WTC11 (cell line): ENCODE measurements around the gene LMAN2L. TPM values are rescaled to one million over a fixed set of nuclear protein-coding genes. Genes with fewer than 3 reads are reported as not detected.

Experiments
- ATAC-seq: fragments of 200-7000 bp; cut with Tn5 transposase; 2 replicates; pipeline ENCODE4 v1.10.0; 2021; ENCODE audit warnings: mild to moderate bottlenecking, moderate library complexity
- CTCF ChIA-PET: fragments of 300-600 bp; sonication (Branson Sonifier 250); formaldehyde crosslinking; loops from one replicate; lab custom pipeline; 2021; ENCODE audit warnings: antibody characterized with exemption; lab: Charles Lee
- POLR2A ChIA-PET: fragments of 350-600 bp; sonication (Branson Sonifier 250); formaldehyde crosslinking; loops from one replicate; lab custom pipeline; 2021; ENCODE audit warnings: antibody characterized with exemption; lab: Charles Lee
- DNase-seq: peaks from one replicate; pipeline ENCODE4 v3.0.0; 2021; ENCODE audit warnings: low spot score
- H3K27ac Mint-ChIP-seq: 2 replicates; pipeline ENCODE4 v1.8.0; 2021; ENCODE audit warnings: mixed read lengths
- H3K27me3 Mint-ChIP-seq: 2 replicates; pipeline ENCODE4 v1.8.0; 2021; ENCODE audit warnings: low read depth, mild to moderate bottlenecking, moderate library complexity, mixed read lengths
- H3K36me3 Mint-ChIP-seq: 2 replicates; pipeline ENCODE4 v1.8.0; 2021; ENCODE audit warnings: mixed read lengths
- H3K4me1 Mint-ChIP-seq: 2 replicates; pipeline ENCODE4 v1.8.0; 2022; ENCODE audit warnings: mixed read lengths
- H3K4me3 Mint-ChIP-seq: 2 replicates; pipeline ENCODE4 v1.8.0; 2021; ENCODE audit warnings: mild to moderate bottlenecking, moderate library complexity, mixed read lengths
- H3K9me3 Mint-ChIP-seq: 2 replicates; pipeline ENCODE4 v1.8.0; 2021; ENCODE audit warnings: mixed read lengths
- EMX1 ChIP-seq: fragments of 250-450 bp; sonication (Bioruptor Pico); IDR thresholded peaks from 2 replicates; pipeline ENCODE4 v1.8.0; 2021; ENCODE audit warnings: mild to moderate bottlenecking
- FOXJ3 ChIP-seq: sonication (generic); formaldehyde crosslinking; IDR thresholded peaks from 2 replicates; pipeline ENCODE4 v1.9.0; 2021; ENCODE audit warnings: missing genetic modification reagents, mild to moderate bottlenecking, borderline replicate concordance
- FOXK1 ChIP-seq: sonication (generic); formaldehyde crosslinking; IDR thresholded peaks from 2 replicates; pipeline ENCODE4 v1.8.0; 2022; ENCODE audit warnings: mild to moderate bottlenecking, moderate library complexity, missing genetic modification reagents
- NFYB ChIP-seq: sonication (generic); formaldehyde crosslinking; conservative IDR thresholded peaks from 2 replicates; pipeline ENCODE4 v1.8.0; 2022; ENCODE audit warnings: low read depth, missing genetic modification reagents
- NR3C1 ChIP-seq: sonication (generic); formaldehyde crosslinking; conservative IDR thresholded peaks from 2 replicates; pipeline ENCODE4 v1.8.1; 2023; ENCODE audit warnings: low read depth, mild to moderate bottlenecking, missing genetic modification reagents
- RELA ChIP-seq: sonication (generic); formaldehyde crosslinking; IDR thresholded peaks from 2 replicates; pipeline ENCODE4 v1.8.1; 2022; ENCODE audit warnings: missing genetic modification reagents, mild to moderate bottlenecking, borderline replicate concordance
- SOX15 ChIP-seq: fragments of 250-450 bp; sonication (Bioruptor Pico); IDR thresholded peaks from 2 replicates; pipeline ENCODE4 v1.9.0; 2021; ENCODE audit warnings: mild to moderate bottlenecking
- SP1 ChIP-seq: sonication (generic); formaldehyde crosslinking; conservative IDR thresholded peaks from 2 replicates; pipeline ENCODE4 v1.8.1; 2022; ENCODE audit warnings: missing genetic modification reagents
- ZNF219 ChIP-seq: sonication (generic); formaldehyde crosslinking; IDR thresholded peaks from 2 replicates; pipeline ENCODE4 v1.8.0; 2023; ENCODE audit warnings: missing genetic modification reagents, mild to moderate bottlenecking, borderline replicate concordance
- ZNF232 ChIP-seq: sonication (generic); formaldehyde crosslinking; IDR thresholded peaks from 2 replicates; pipeline ENCODE4 v1.8.0; 2022; ENCODE audit warnings: mild to moderate bottlenecking, missing genetic modification reagents
- ZNF416 ChIP-seq: fragments of 250-450 bp; sonication (Bioruptor Pico); IDR thresholded peaks from 2 replicates; pipeline ENCODE4 v1.9.0; 2021; ENCODE audit warnings: mild to moderate bottlenecking, inconsistent platforms
- total RNA-seq: library from RNA; stranded (reverse); gene quantifications from 3 replicates; pipeline ENCODE4 v1.2.3, GENCODE V29; 2021
- TF ChIP-seq, protein P1 (sequence below): sonication (generic); formaldehyde crosslinking; conservative IDR thresholded peaks from 2 replicates; pipeline ENCODE4 v1.8.1; 2022; ENCODE audit warnings: mild to moderate bottlenecking, missing genetic modification reagents
- TF ChIP-seq, protein P2 (sequence below): sonication (generic); formaldehyde crosslinking; IDR thresholded peaks from 2 replicates; pipeline ENCODE4 v1.8.0; 2022; ENCODE audit warnings: missing genetic modification reagents
- TF ChIP-seq, protein P3 (sequence below): sonication (generic); formaldehyde crosslinking; IDR thresholded peaks from 2 replicates; pipeline ENCODE4 v1.8.0; 2023; ENCODE audit warnings: mild to moderate bottlenecking, missing genetic modification reagents
- TF ChIP-seq, protein P4 (sequence below): sonication (generic); formaldehyde crosslinking; conservative IDR thresholded peaks from 2 replicates; pipeline ENCODE4 v1.8.1; 2023; ENCODE audit warnings: mild to moderate bottlenecking, low read depth, missing genetic modification reagents, moderate library complexity

Gene LMAN2L
- total RNA-seq, 1 experiment from 2014 or later: 13.5 TPM

DNA sequence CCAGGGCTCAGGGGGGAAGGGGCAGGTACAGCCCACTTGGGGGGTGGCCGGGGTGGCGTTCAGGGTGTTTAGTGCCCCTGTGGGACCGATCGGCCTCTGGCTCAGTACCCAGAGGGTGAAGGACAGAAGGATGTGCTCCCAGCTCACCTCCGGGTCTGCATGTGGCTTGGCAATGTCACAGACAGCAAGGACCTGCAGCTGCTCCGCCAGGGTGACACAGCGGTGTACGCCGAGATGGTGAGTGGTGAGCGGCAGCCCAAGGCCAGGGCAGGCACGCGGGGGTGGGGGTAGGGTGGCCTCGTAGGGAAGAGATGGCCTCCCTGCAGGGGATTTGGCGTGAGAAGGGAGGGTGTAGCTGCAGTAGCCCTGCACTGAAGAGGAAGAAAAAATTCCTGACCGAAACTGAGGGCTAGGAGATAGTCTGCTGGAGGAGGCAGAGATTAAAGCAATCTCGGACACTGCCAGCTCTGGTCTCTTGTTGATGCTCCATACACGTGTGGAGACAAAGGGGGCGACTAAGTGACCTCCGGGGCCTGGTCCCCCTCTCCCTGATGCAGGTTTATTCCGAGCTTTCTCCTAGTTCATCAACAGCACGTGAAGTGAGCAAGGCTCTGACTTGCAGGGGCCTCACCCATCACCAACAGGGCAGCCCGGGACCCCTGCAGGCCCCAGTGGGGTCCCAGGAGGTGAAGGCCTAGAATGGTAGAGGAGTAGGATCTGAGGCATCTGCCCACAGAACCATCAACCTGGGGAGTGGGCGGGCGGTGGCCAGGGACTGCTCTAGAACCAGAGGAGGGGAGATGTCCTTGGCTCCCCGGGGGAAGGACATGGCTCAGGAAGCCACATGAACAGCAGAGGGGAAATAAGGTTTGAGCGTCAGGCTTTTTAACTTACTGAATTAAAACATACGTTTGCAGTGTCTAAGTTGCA, 51.9 kb downstream of the LMAN2L start:
- no peak for ATAC-seq
- no peak overlapping the region for H3K27ac Mint-ChIP-seq
- DNase-seq: no peak
- POLR2A ChIA-PET: no interaction called here
- TF ChIP-seq FOXJ3 (CRISPR knock-in tag): no peak
- TF ChIP-seq, all 79 proteins: peak for 0
- Mint-ChIP-seq H3K36me3 (no peaks in the 10 kb centered on the region), H3K4me3 (no peak overlapping the region), H3K27me3 (no peaks in the 10 kb centered on the region), H3K4me1 (0 out of 2 replicates have a peak, but pooled peaks cover 5% of the 10 kb centered on the region), H3K9me3 (no peaks in the 10 kb centered on the region)
- CTCF ChIA-PET: interaction anchor here (1.5 kb wide), 1 partner anchor 76 kb away, joined by 3 read pairs; no protein-coding TSS in a partner anchor

DNA sequence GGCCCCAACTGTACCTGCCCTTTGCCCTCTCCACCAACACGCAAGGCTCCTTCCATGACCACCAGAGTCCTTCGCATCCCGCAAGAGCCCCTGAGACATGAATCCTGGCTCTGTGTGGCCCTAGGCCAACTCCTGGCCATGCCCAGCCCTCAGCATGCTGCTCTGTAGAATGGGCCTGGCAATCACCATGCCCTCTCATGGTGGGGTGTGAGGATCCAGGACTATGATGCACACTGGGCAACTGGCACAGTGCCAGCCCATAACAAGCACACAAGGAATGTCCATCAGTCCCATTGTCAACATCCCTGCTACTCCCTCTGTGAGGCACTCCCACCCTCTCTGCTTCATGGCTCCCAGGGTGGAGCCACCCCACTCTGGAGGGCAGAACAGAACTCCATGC, 52.6 kb downstream of the LMAN2L start:
- Mint-ChIP-seq H3K4me1 (0 out of 2 replicates have a peak, but pooled peaks cover 5% of the 10 kb centered on the region), H3K27me3 (no peaks in the 10 kb centered on the region), H3K36me3 (no peaks in the 10 kb centered on the region), H3K9me3 (no peaks in the 10 kb centered on the region), H3K27ac (peak overlapping the region; percentile 53; the same call in 1 of the 2 replicates), H3K4me3 (no peak overlapping the region)
- ChIA-PET CTCF (interaction anchor here (1.5 kb wide), 1 partner anchor 77 kb away, joined by 3 read pairs; no protein-coding TSS in a partner anchor), POLR2A (no interaction called here)
- DNase-seq (no peak), ATAC-seq (no peak)
- TF ChIP-seq EMX1 (no peak), ZNF416 (CRISPR knock-in tag) (no peak), NR3C1 (no peak), SOX15 (no peak), ZNF232 (CRISPR knock-in tag) (no peak), NFYB (CRISPR knock-in tag) (no peak), RELA (CRISPR knock-in tag) (no peak), ZNF219 (no peak), FOXK1 (CRISPR knock-in tag) (no peak), SP1 (no peak)
- TF ChIP-seq, protein P1, sequence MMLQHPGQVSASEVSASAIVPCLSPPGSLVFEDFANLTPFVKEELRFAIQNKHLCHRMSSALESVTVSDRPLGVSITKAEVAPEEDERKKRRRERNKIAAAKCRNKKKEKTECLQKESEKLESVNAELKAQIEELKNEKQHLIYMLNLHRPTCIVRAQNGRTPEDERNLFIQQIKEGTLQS (CRISPR knock-in tag): no peak
- TF ChIP-seq, protein P2, sequence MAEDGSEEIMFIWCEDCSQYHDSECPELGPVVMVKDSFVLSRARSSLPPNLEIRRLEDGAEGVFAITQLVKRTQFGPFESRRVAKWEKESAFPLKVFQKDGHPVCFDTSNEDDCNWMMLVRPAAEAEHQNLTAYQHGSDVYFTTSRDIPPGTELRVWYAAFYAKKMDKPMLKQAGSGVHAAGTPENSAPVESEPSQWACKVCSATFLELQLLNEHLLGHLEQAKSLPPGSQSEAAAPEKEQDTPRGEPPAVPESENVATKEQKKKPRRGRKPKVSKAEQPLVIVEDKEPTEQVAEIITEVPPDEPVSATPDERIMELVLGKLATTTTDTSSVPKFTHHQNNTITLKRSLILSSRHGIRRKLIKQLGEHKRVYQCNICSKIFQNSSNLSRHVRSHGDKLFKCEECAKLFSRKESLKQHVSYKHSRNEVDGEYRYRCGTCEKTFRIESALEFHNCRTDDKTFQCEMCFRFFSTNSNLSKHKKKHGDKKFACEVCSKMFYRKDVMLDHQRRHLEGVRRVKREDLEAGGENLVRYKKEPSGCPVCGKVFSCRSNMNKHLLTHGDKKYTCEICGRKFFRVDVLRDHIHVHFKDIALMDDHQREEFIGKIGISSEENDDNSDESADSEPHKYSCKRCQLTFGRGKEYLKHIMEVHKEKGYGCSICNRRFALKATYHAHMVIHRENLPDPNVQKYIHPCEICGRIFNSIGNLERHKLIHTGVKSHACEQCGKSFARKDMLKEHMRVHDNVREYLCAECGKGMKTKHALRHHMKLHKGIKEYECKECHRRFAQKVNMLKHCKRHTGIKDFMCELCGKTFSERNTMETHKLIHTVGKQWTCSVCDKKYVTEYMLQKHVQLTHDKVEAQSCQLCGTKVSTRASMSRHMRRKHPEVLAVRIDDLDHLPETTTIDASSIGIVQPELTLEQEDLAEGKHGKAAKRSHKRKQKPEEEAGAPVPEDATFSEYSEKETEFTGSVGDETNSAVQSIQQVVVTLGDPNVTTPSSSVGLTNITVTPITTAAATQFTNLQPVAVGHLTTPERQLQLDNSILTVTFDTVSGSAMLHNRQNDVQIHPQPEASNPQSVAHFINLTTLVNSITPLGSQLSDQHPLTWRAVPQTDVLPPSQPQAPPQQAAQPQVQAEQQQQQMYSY (CRISPR knock-in tag): no peak
- TF ChIP-seq, protein P3, sequence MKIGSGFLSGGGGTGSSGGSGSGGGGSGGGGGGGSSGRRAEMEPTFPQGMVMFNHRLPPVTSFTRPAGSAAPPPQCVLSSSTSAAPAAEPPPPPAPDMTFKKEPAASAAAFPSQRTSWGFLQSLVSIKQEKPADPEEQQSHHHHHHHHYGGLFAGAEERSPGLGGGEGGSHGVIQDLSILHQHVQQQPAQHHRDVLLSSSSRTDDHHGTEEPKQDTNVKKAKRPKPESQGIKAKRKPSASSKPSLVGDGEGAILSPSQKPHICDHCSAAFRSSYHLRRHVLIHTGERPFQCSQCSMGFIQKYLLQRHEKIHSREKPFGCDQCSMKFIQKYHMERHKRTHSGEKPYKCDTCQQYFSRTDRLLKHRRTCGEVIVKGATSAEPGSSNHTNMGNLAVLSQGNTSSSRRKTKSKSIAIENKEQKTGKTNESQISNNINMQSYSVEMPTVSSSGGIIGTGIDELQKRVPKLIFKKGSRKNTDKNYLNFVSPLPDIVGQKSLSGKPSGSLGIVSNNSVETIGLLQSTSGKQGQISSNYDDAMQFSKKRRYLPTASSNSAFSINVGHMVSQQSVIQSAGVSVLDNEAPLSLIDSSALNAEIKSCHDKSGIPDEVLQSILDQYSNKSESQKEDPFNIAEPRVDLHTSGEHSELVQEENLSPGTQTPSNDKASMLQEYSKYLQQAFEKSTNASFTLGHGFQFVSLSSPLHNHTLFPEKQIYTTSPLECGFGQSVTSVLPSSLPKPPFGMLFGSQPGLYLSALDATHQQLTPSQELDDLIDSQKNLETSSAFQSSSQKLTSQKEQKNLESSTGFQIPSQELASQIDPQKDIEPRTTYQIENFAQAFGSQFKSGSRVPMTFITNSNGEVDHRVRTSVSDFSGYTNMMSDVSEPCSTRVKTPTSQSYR: no peak
- TF ChIP-seq, protein P4, sequence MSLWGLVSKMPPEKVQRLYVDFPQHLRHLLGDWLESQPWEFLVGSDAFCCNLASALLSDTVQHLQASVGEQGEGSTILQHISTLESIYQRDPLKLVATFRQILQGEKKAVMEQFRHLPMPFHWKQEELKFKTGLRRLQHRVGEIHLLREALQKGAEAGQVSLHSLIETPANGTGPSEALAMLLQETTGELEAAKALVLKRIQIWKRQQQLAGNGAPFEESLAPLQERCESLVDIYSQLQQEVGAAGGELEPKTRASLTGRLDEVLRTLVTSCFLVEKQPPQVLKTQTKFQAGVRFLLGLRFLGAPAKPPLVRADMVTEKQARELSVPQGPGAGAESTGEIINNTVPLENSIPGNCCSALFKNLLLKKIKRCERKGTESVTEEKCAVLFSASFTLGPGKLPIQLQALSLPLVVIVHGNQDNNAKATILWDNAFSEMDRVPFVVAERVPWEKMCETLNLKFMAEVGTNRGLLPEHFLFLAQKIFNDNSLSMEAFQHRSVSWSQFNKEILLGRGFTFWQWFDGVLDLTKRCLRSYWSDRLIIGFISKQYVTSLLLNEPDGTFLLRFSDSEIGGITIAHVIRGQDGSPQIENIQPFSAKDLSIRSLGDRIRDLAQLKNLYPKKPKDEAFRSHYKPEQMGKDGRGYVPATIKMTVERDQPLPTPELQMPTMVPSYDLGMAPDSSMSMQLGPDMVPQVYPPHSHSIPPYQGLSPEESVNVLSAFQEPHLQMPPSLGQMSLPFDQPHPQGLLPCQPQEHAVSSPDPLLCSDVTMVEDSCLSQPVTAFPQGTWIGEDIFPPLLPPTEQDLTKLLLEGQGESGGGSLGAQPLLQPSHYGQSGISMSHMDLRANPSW (CRISPR knock-in tag): no peak
